Measurements from ENCODE around the gene SLC35F3. TPM values are rescaled to one million over a fixed set of nuclear protein-coding genes. Genes with fewer than 3 reads are reported as not detected.

Gene SLC35F3
- total RNA-seq, 3 donors from 2014 or later = 0.17 to 0.89 (median 0.20) TPM

- TF ChIP-seq CTCF (IDR thresholded peaks at IDR 0.05) = no peak
- H3K9me3 ChIP-seq = no peaks in the 10 kb centered on the region
- DNase-seq (no peak), ATAC-seq (no peak)
- H3K4me1 ChIP-seq (ENCODE audit: low read depth) = no peaks in the 10 kb centered on the region
- no peak overlapping the region for H3K4me3 ChIP-seq
- no peaks in the 10 kb centered on the region for H3K36me3 ChIP-seq (ENCODE audit: low read depth)
- intact Hi-C loops (cut with DNase I, micrococcal nuclease) = no loop called here
Measured at GRCh38 chr1:234238060-234238459, 333.6 kb downstream of the SLC35F3 start.

DNA sequence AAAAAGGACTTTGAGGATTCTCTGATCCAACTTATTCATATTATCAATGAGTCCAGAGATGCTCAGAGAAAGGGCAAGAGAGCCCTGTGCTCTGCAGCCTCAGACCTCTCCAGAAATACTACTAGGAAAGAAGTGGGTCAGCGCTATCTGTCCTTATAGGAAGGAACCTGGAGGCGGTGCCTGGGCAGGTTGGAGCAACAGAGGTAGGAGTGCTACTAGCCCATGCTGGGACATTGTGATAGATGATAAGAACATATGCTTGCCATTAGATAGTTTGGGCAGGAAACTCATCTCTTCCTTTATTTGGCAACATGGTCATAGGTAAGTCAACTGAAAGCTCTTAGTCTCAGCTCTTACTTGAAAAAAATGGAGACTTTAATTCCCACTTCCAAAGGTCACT lies 335.0 kb downstream of the SLC35F3 start:
- TF ChIP-seq CTCF (IDR thresholded peaks at IDR 0.05) = no peak
- H3K4me1 ChIP-seq (ENCODE audit: low read depth) = no peaks in the 10 kb centered on the region
- DNase-seq (no peak), ATAC-seq (no peak)
- H3K4me3 ChIP-seq = no peak overlapping the region
- H3K9me3 ChIP-seq = no peaks in the 10 kb centered on the region
- intact Hi-C loops (cut with DNase I, micrococcal nuclease) = no loop called here
- H3K36me3 ChIP-seq (ENCODE audit: low read depth) = no peaks in the 10 kb centered on the region

DNA sequence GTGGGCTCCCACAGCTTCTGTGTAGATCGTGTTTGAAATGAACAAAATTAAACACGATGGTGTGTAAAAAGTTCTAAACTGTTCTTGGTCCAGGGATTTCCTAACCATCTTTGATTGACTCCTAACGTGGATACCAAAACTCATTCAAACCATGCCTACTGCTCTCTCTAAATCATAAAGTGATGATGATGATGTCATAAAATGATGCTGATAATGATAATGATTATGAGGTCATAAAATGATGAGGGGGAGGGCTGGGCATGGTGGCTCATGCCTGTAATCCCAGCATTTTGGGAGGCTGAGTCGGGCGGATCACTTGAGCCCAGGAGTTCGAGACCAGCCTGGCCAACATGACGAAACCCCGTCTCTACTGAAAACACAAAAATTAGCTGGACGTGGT lies 335.5 kb downstream of the SLC35F3 start:
- Histone ChIP-seq H3K36me3 (ENCODE audit: low read depth) (no peaks in the 10 kb centered on the region), H3K9me3 (no peaks in the 10 kb centered on the region), H3K4me1 (ENCODE audit: low read depth) (no peaks in the 10 kb centered on the region), H3K4me3 (no peak overlapping the region)
- intact Hi-C loops (cut with DNase I, micrococcal nuclease) = no loop called here
- ATAC-seq (no peak), DNase-seq (no peak)
- TF ChIP-seq CTCF (IDR thresholded peaks at IDR 0.05) = no peak

GRCh38 chr1:234240680-234241079 lies 336.2 kb downstream of the SLC35F3 start:
- no peak for ATAC-seq
- DNase-seq = no peak
- no peaks in the 10 kb centered on the region for H3K9me3 ChIP-seq
- no peak overlapping the region for H3K4me3 ChIP-seq
- no peaks in the 10 kb centered on the region for H3K4me1 ChIP-seq (ENCODE audit: low read depth)
- TF ChIP-seq CTCF (IDR thresholded peaks at IDR 0.05) = no peak
- no peaks in the 10 kb centered on the region for H3K36me3 ChIP-seq (ENCODE audit: low read depth)
- intact Hi-C loops (cut with DNase I, micrococcal nuclease) = no loop called here

- TF ChIP-seq CTCF (IDR thresholded peaks at IDR 0.05) = no peak
- Histone ChIP-seq H3K36me3 (ENCODE audit: low read depth) (no peaks in the 10 kb centered on the region), H3K4me1 (ENCODE audit: low read depth) (no peaks in the 10 kb centered on the region), H3K9me3 (no peaks in the 10 kb centered on the region), H3K4me3 (no peak overlapping the region)
- ATAC-seq (no peak), DNase-seq (no peak)
- intact Hi-C loops (cut with DNase I, micrococcal nuclease) = no loop called here
Measured at GRCh38 chr1:234241941-234242490, 337.5 kb downstream of the SLC35F3 start.
